K562 (cell line): ENCODE data around the gene ZNF593OS. TPM values are rescaled to one million over a fixed set of nuclear protein-coding genes. Genes with fewer than 3 reads are reported as not detected.

Experiments used
- CXXC5 ChIP-seq: fragments of 250-450 bp; sonication (Bioruptor Pico); IDR thresholded peaks from 2 replicates; pipeline ENCODE4 v1.8.0; 2022; ENCODE audit warnings: inconsistent platforms, mild to moderate bottlenecking, moderate library complexity
- FUS ChIP-seq: fragments of 200-400 bp; formaldehyde crosslinking; optimal IDR thresholded peaks from 2 replicates; pipeline ENCODE3; 2017; ENCODE audit warnings: low read depth, low read length
- JUN ChIP-seq, 2 experiments: sonication (generic) in 1 of 2; formaldehyde crosslinking in 1 of 2; IDR thresholded peaks; 2 replicates each; pipeline versions ENCODE4 v1.6.1 to v1.8.0; 2012 to 2022; ENCODE audit warnings: borderline replicate concordance in 2 of 2, mild to moderate bottlenecking in 2 of 2, improper control_type of control experiment in 1 of 2, low read depth in 1 of 2, low read length in 1 of 2, missing genetic modification reagents in 1 of 2
- LARP7 ChIP-seq: fragments of 450-650 bp; IDR thresholded peaks from 2 replicates; pipeline ENCODE4 v1.6.1; 2016
- MYC ChIP-seq, 2 experiments: fragments of 250-450 bp in 1 of 2; sonication (Bioruptor Pico) in 1 of 2; IDR thresholded peaks; 2 replicates each; pipeline versions ENCODE4 v1.5.1 to v1.6.1; 2012 to 2021; ENCODE audit warnings: low read depth in 2 of 2, borderline replicate concordance in 1 of 2, improper control_type of control experiment in 1 of 2, low read length in 1 of 2, mild to moderate bottlenecking in 1 of 2, moderate library complexity in 1 of 2
- TEAD1 ChIP-seq, 2 experiments: fragments of 450-650 bp in 1 of 2; sonication (generic) in 1 of 2; formaldehyde crosslinking; IDR thresholded peaks; 2 replicates each; pipeline versions ENCODE4 v1.4.0 to v1.8.0; 2020 to 2022; ENCODE audit warnings: mild to moderate bottlenecking in 2 of 2, missing genetic modification reagents in 1 of 2
- TEAD4 ChIP-seq, 2 experiments: sonication (generic) in 1 of 2; formaldehyde crosslinking in 1 of 2; IDR thresholded peaks; 2 replicates each; pipeline versions ENCODE4 v1.6.1 to v1.8.0; 2012 to 2022; ENCODE audit warnings: borderline replicate concordance in 1 of 2, inconsistent platforms in 1 of 2, low read length in 1 of 2, mild to moderate bottlenecking in 1 of 2, missing genetic modification reagents in 1 of 2
- ZBTB33 ChIP-seq: sonication (generic); formaldehyde crosslinking; IDR thresholded peaks from 2 replicates; pipeline ENCODE4 v1.8.1; 2023; ENCODE audit warnings: mild to moderate bottlenecking, missing genetic modification reagents
- ZMIZ1 ChIP-seq, 2 experiments: fragments of 150-350 bp in 1 of 2; IDR thresholded peaks; 2 replicates each; pipeline ENCODE4 v1.6.1; 2012 to 2016; ENCODE audit warnings: low read depth in 2 of 2, low read length in 2 of 2, mild to moderate bottlenecking in 1 of 2, moderate library complexity in 1 of 2
- ZNF143 ChIP-seq: sonication (generic); formaldehyde crosslinking; IDR thresholded peaks from 2 replicates; pipeline ENCODE4 v1.9.0; 2022; ENCODE audit warnings: mild to moderate bottlenecking, missing genetic modification reagents
- ZNF212 ChIP-seq: fragments of 450-650 bp; formaldehyde crosslinking; IDR thresholded peaks from 2 replicates; pipeline ENCODE4 v1.4.0; 2020; ENCODE audit warnings: mild to moderate bottlenecking
- ZNF449 ChIP-seq: fragments of 250-450 bp; sonication (Bioruptor Pico); IDR thresholded peaks from 2 replicates; pipeline ENCODE4 v1.8.0; 2022; ENCODE audit warnings: moderate library complexity, mild to moderate bottlenecking, inconsistent platforms
- polyA plus RNA-seq, 8 experiments: library from polyadenylated mRNA; depleted of rRNA in 4 of 8; stranded (reverse) in 5 of 8; unstranded in 3 of 8; fragments of >200 nt; fragmentation: Nextera tagmentation in 2 of 8; fragmentation: Illumina TruSeq in 1 of 8; extraction: Ambion mirVana in 2 of 8; extraction: Trizol in 1 of 8; gene quantifications; 2 replicates each; pipeline versions ENCODE4 v1.2.1 to v1.2.3, GENCODE V29; 2011 to 2014; ENCODE audit warnings: inconsistent platforms in 1 of 8, missing spikeins in 1 of 8
- total RNA-seq, 7 experiments: library from RNA; depleted of rRNA in 6 of 7; stranded (reverse); fragments of >200 nt in 6 of 7; fragmentation: Illumina TruSeq in 2 of 7; extraction: Trizol in 2 of 7; gene quantifications; 2 replicates each; pipeline versions ENCODE4 v1.2.1 to v1.2.3, GENCODE V29; 2011 to 2021; ENCODE audit warnings: low replicate concordance in 1 of 7

ZNF593OS gene
- total and polyA plus RNA-seq, 9 of the 15 experiments (the other 6 are each of a cell fraction or from before 2014, with no cell fraction given) = 0.24 to 0.27 TPM; not detected in 7

GRCh38 chr1:26164036-26164860, 7.4 kb downstream of the ZNF593OS start (continued):
- no peak for TF ChIP-seq ZMIZ1 (IDR thresholded peaks at IDR 0.05; ENCODE audit: low read depth in 2 of 2, low read length in 2 of 2)
- TF ChIP-seq TEAD1 (CRISPR knock-in tag; IDR thresholded peaks at IDR 0.05) = peak in 1 of 2 experiments; percentile 68; a peak in 1 of 4 replicates
- no peak for TF ChIP-seq ZNF212
- TF ChIP-seq ZNF143 (CRISPR knock-in tag) = no peak
- peak; percentile 95 for TF ChIP-seq CXXC5 (CRISPR knock-in tag)
- peak; percentile 88 for TF ChIP-seq ZBTB33
- 0 out of 2 replicates have a peak, but pooled peaks have one; percentile 29 for TF ChIP-seq MYC (IDR thresholded peaks at IDR 0.05; ENCODE audit: low read depth, low read length)
- no peak for TF ChIP-seq MYC (CRISPR knock-in tag; IDR thresholded peaks at IDR 0.05; ENCODE audit: borderline replicate concordance, low read depth)
- no peak for TF ChIP-seq JUN (IDR thresholded peaks at IDR 0.05; ENCODE audit: borderline replicate concordance, low read depth, low read length)
- no peak for TF ChIP-seq JUN (CRISPR knock-in tag; IDR thresholded peaks at IDR 0.05; ENCODE audit: borderline replicate concordance)
- TF ChIP-seq LARP7 = no peak
- no peak for TF ChIP-seq ZNF449 (CRISPR knock-in tag)
- TF ChIP-seq TEAD4 (IDR thresholded peaks at IDR 0.05; ENCODE audit: low read length) = no peak
- no peak for TF ChIP-seq TEAD4 (CRISPR knock-in tag; IDR thresholded peaks at IDR 0.05; ENCODE audit: borderline replicate concordance)
- TF ChIP-seq FUS = peak; percentile 68
